Astrocyte (in vitro differentiated cells and primary cell): ENCODE data around the gene PMAIP1. TPM values are rescaled to one million over a fixed set of nuclear protein-coding genes. Genes with fewer than 3 reads are reported as not detected.

ENCODE experiments used
- DNase-seq: peaks from one replicate; pipeline ENCODE4 v3.0.0-alpha.2; 2010; ENCODE audit warnings: low read depth
- FAIRE-seq: peaks from 2 replicates; lab custom pipeline; 2011; peaks lifted over from hg19 to GRCh38; lab: Jason Lieb, UNC
- H2AFZ ChIP-seq: 2 replicates; pipeline ENCODE4 v1.6.0; 2012; ENCODE audit warnings: low read depth, low read length, inconsistent platforms
- H3K27ac ChIP-seq: 2 replicates; pipeline ENCODE4 v1.5.1; 2011; ENCODE audit warnings: low read depth, low read length, inconsistent platforms
- H3K27me3 ChIP-seq: 2 replicates; pipeline ENCODE4 v1.6.0; 2011; ENCODE audit warnings: low read length, inconsistent platforms; ENCODE audit not compliant: insufficient read depth
- H3K36me3 ChIP-seq: 2 replicates; pipeline ENCODE4 v1.5.1; 2011; ENCODE audit warnings: low read length, inconsistent platforms; ENCODE audit not compliant: insufficient read depth
- H3K4me1 ChIP-seq: 2 replicates; pipeline ENCODE4 v1.5.1; 2011; ENCODE audit warnings: low read length, inconsistent platforms; ENCODE audit not compliant: insufficient read depth
- H3K4me2 ChIP-seq: 2 replicates; pipeline ENCODE4 v1.6.0; 2012; ENCODE audit warnings: low read length, inconsistent platforms
- H3K4me3 ChIP-seq: 2 replicates; pipeline ENCODE4 v1.5.1; 2011; ENCODE audit warnings: low read depth, mild to moderate bottlenecking, low read length, inconsistent platforms; ENCODE audit not compliant: insufficient read depth
- H3K79me2 ChIP-seq: 2 replicates; pipeline ENCODE4 v1.6.0; 2012; ENCODE audit warnings: mild to moderate bottlenecking, low read length, inconsistent platforms; ENCODE audit not compliant: insufficient read depth
- H3K9ac ChIP-seq: 2 replicates; pipeline ENCODE4 v1.6.0; 2012; ENCODE audit warnings: mild to moderate bottlenecking, low read length, inconsistent platforms
- H3K9me3 ChIP-seq: 2 replicates; pipeline ENCODE4 v1.5.1; 2012; ENCODE audit warnings: low read depth, mild to moderate bottlenecking, low read length, inconsistent platforms; ENCODE audit not compliant: insufficient read depth
- H4K20me1 ChIP-seq: 2 replicates; pipeline ENCODE4 v1.6.0; 2012; ENCODE audit warnings: low read length, inconsistent platforms; ENCODE audit not compliant: insufficient read depth
- H3K27ac Mint-ChIP-seq: one replicate; pipeline ENCODE4 v1.8.0; 2021; ENCODE audit warnings: mild to moderate bottlenecking, mixed read lengths; ENCODE audit not compliant: unreplicated experiment
- H3K27me3 Mint-ChIP-seq: one replicate; pipeline ENCODE4 v1.8.0; 2021; ENCODE audit warnings: low read depth, mixed read lengths; ENCODE audit not compliant: unreplicated experiment
- H3K36me3 Mint-ChIP-seq: one replicate; pipeline ENCODE4 v1.8.0; 2021; ENCODE audit warnings: low read depth, mixed read lengths; ENCODE audit not compliant: unreplicated experiment
- H3K4me1 Mint-ChIP-seq: one replicate; pipeline ENCODE4 v1.8.0; 2021; ENCODE audit warnings: low read depth, mixed read lengths; ENCODE audit not compliant: unreplicated experiment
- H3K4me3 Mint-ChIP-seq: one replicate; pipeline ENCODE4 v1.8.0; 2021; ENCODE audit warnings: mild to moderate bottlenecking, moderate library complexity, mixed read lengths; ENCODE audit not compliant: unreplicated experiment
- H3K9me3 Mint-ChIP-seq: one replicate; pipeline ENCODE4 v1.8.0; 2021; ENCODE audit warnings: mild to moderate bottlenecking, mixed read lengths; ENCODE audit not compliant: unreplicated experiment
- CTCF ChIP-seq: IDR thresholded peaks from 2 replicates; pipeline ENCODE4 v1.5.1; 2011; ENCODE audit warnings: low read depth, mild to moderate bottlenecking, inconsistent platforms, low read length, moderate library complexity; ENCODE audit not compliant: insufficient read depth
- EZH2 ChIP-seq: IDR thresholded peaks from 2 replicates; pipeline ENCODE4 v1.6.1; 2012; ENCODE audit warnings: mild to moderate bottlenecking, low read length, inconsistent platforms; ENCODE audit not compliant: insufficient read depth
- total RNA-seq: library from RNA; stranded (reverse); gene quantifications from 2 replicates; pipeline ENCODE4 v1.2.1, GENCODE V29; 2021

Gene PMAIP1
- total RNA-seq, 1 donor from 2014 or later = 98.1 TPM

GRCh38 chr18:59917422-59917821 is 17.6 kb downstream of the PMAIP1 start:
- no peaks in the 10 kb centered on the region for H3K36me3 ChIP-seq
- peak; percentile 71 for DNase-seq
- H3K27me3 Mint-ChIP-seq = no peaks in the 10 kb centered on the region
- no peaks in the 10 kb centered on the region for H4K20me1 ChIP-seq
- H3K4me3 Mint-ChIP-seq = peak overlapping the region; percentile 46
- H3K79me2 ChIP-seq = no peaks in the 10 kb centered on the region
- no peak overlapping the region for H2AFZ ChIP-seq
- H3K27ac ChIP-seq = no peak overlapping the region
- TF ChIP-seq EZH2 (no peak), CTCF (no peak)
- no peak overlapping the region for H3K9ac ChIP-seq
- no peak overlapping the region for H3K4me3 ChIP-seq
- H3K27ac Mint-ChIP-seq = peak overlapping the region; percentile 54
- no peaks in the 10 kb centered on the region for H3K27me3 ChIP-seq
- H3K4me1 Mint-ChIP-seq = peaks cover 30% of the 10 kb centered on the region
- no peaks in the 10 kb centered on the region for H3K9me3 ChIP-seq
- H3K9me3 Mint-ChIP-seq = no peaks in the 10 kb centered on the region
- no peaks in the 10 kb centered on the region for H3K36me3 Mint-ChIP-seq
- H3K4me1 ChIP-seq = peaks cover 7% of the 10 kb centered on the region
- no peak overlapping the region for H3K4me2 ChIP-seq
- no peak for FAIRE-seq

DNA sequence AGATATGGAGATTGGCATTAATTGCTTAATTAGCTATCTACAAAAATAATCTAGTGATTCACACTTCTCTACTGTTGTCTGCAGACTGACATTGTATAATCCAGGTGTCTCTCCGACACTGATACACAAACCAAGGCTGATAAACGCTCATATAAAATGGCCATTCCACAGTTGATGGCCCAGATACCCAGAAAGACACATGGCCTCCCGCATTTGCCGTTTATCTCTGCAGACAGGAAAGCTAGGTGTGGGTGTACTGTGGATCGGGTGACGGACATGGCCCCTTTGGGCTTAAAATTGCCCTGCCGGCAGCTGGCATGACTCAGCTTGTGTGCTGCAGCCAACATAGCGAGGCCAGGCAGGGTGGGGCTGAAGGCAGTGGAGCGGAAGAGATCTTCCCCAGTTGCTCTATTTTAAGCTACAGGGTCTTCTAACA is 18.5 kb downstream of the PMAIP1 start:
- Histone ChIP-seq H3K4me1 (peaks cover 7% of the 10 kb centered on the region), H3K4me3 (no peak overlapping the region), H3K36me3 (no peaks in the 10 kb centered on the region), H4K20me1 (no peaks in the 10 kb centered on the region), H2AFZ (peak overlapping the region; percentile 3), H3K27ac (no peak overlapping the region), H3K79me2 (no peaks in the 10 kb centered on the region), H3K27me3 (no peaks in the 10 kb centered on the region), H3K9ac (no peak overlapping the region), H3K4me2 (peak overlapping the region; percentile 63), H3K9me3 (no peaks in the 10 kb centered on the region)
- H3K4me1 Mint-ChIP-seq = peaks cover 35% of the 10 kb centered on the region
- no peak overlapping the region for H3K4me3 Mint-ChIP-seq
- H3K9me3 Mint-ChIP-seq = no peaks in the 10 kb centered on the region
- DNase-seq (peak; percentile 87), FAIRE-seq (no peak)
- no peaks in the 10 kb centered on the region for H3K27me3 Mint-ChIP-seq
- H3K36me3 Mint-ChIP-seq = no peaks in the 10 kb centered on the region
- TF ChIP-seq EZH2 = no peak
- no peak for TF ChIP-seq CTCF
- peak overlapping the region; percentile 74 for H3K27ac Mint-ChIP-seq

DNA sequence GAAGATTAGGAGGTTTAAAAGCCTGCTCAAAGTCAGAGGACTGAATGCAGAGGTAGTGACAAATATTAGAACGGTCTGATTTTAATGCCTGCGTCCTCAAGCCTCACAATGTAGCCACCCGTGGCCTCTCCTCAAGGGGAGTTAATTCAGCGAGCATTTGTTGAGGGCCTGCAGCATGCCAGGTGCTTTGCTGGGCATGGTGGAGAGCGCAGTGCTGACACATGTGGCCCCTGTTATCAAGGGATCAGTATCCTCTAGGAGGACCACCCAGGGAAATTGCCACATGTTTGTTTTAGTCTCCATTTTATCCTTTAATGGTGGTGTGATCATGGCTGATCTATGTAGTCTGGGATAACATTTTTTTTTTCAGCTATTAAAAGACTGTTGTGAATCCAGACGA is 19.2 kb downstream of the PMAIP1 start:
- Histone ChIP-seq H2AFZ (no peak overlapping the region), H3K4me3 (no peak overlapping the region), H3K36me3 (no peaks in the 10 kb centered on the region), H3K4me2 (peak overlapping the region; percentile 63), H3K9me3 (no peaks in the 10 kb centered on the region), H3K4me1 (peaks cover 7% of the 10 kb centered on the region), H3K27me3 (no peaks in the 10 kb centered on the region), H3K27ac (no peak overlapping the region), H3K79me2 (no peaks in the 10 kb centered on the region), H4K20me1 (no peaks in the 10 kb centered on the region), H3K9ac (no peak overlapping the region)
- Mint-ChIP-seq H3K4me3 (no peak overlapping the region), H3K9me3 (no peaks in the 10 kb centered on the region), H3K36me3 (no peaks in the 10 kb centered on the region), H3K27me3 (no peaks in the 10 kb centered on the region), H3K4me1 (peaks cover 38% of the 10 kb centered on the region), H3K27ac (no peak overlapping the region)
- DNase-seq = no peak
- FAIRE-seq = no peak
- TF ChIP-seq CTCF (no peak), EZH2 (no peak)
